ENCODE measurements around the gene BCL2L11. TPM values are rescaled to one million over a fixed set of nuclear protein-coding genes. Genes with fewer than 3 reads are reported as not detected.

BCL2L11 gene
- total and polyA plus RNA-seq, 10 of the 15 experiments (the other 5 are each of a cell fraction or from before 2014, with no cell fraction given), result 0.29 to 10.1 (median 1.1) TPM

DNA sequence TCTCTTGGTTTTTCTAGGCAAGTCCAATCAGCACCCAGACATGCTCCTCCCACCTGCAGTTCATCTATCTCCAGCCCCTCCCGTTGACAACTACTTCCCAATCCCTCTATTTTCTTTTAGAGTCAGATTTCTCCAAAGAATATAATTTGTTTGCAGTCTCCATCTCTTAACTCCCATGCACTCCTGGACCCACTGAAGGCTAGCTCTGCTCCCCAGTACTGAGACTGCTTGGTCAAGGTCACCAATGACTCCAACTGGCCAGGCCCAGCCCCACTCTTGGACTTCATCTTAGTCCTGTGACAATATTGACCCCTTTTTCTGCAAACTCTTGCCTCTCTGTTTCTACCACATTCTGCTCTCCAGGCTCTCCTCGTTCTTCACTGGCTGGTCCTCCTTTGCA is 62.0 kb downstream of the BCL2L11 start:
- ChIA-PET SMC1A (ENCODE audit: uncharacterized antibody, unreplicated experiment) (interaction anchor here (1.1 to 9.4 kb wide), 3 partner anchors 12 to 14 kb away, joined by 3 to 75 read pairs (median 40); no protein-coding TSS in a partner anchor), RAD21 (ENCODE audit: unreplicated experiment) (no interaction called here), CTCF (interaction anchor here (0.7 kb wide), 1 partner anchor 157 kb away, joined by 3 read pairs; no protein-coding TSS in a partner anchor), POLR2A (no interaction called here)
- no peak overlapping the region for H3K4me2 ChIP-seq (ENCODE audit: control insufficient read depth, insufficient read depth)
- FAIRE-seq (no peak), ATAC-seq (no peak), DNase-seq (ENCODE audit: low read depth, low spot score) (no peak)
- H3K4me3 ChIP-seq, result no peak overlapping the region
- no TSS peak for BruUV-seq (replicated peaks)
- 10% methylated on average over 2 of the region's 2 CpGs for WGBS (ENCODE audit: insufficient coverage, insufficient replicate concordance, low lambda C conversion rate, missing lambda C conversion rate)
- H3K27ac ChIP-seq (ENCODE audit: control insufficient read depth, insufficient read depth), result no peak overlapping the region
- H3K4me1 ChIP-seq (ENCODE audit: control insufficient read depth, insufficient read depth, low read length), result no peaks in the 10 kb centered on the region
- H3K79me2 ChIP-seq (ENCODE audit: control insufficient read depth, insufficient read depth, low read length), result no peaks in the 10 kb centered on the region
- no peak overlapping the region for H2AFZ ChIP-seq (ENCODE audit: control insufficient read depth, low read depth, low read length)
- no peak for TF ChIP-seq ZNF217 (IDR thresholded peaks at IDR 0.05)
- no peak for TF ChIP-seq SP1 (IDR thresholded peaks at IDR 0.05; ENCODE audit: low read depth, low read length)
- no peak for TF ChIP-seq RUNX3 (IDR thresholded peaks at IDR 0.05; ENCODE audit: low read length)
- peaks cover 0 to 22% of the 10 kb centered on the region in 2 experiments; a peak in 2 of 4 replicates for H3K27me3 ChIP-seq (replicated peaks in 1 of 2; ENCODE audit: control insufficient read depth in 2 of 2, insufficient read depth in 2 of 2, low read length in 1 of 2)
- intact Hi-C loops (cut with micrococcal nuclease; ENCODE audit: unreplicated experiment) (no loop called here), in situ Hi-C loops (cut with MboI) (no loop called here)
- H4K20me1 ChIP-seq (ENCODE audit: control insufficient read depth, insufficient read depth), result no peaks in the 10 kb centered on the region
- no peak overlapping the region for H3K9ac ChIP-seq (ENCODE audit: control insufficient read depth, insufficient read depth, low read length)
- no peaks in the 10 kb centered on the region; the same call in 2 of the 3 replicates for H3K9me3 ChIP-seq (replicated peaks; ENCODE audit: control insufficient read depth, insufficient read depth, low read length)
- no peaks in the 10 kb centered on the region for H3K36me3 ChIP-seq (ENCODE audit: control insufficient read depth in 2 of 2, insufficient read depth in 2 of 2, low read length in 1 of 2)

GRCh38 chr2:111184725-111185310 is 64.1 kb downstream of the BCL2L11 start:
- no peaks in the 10 kb centered on the region; the same call in 2 of the 3 replicates for H3K9me3 ChIP-seq (replicated peaks; ENCODE audit: control insufficient read depth, insufficient read depth, low read length)
- DNase-seq (ENCODE audit: low read depth, low spot score), result no peak
- no peak for ATAC-seq
- H3K4me2 ChIP-seq (ENCODE audit: control insufficient read depth, insufficient read depth), result no peak overlapping the region
- SMC1A ChIA-PET (ENCODE audit: uncharacterized antibody, unreplicated experiment), result interaction anchor here (0.9 to 9.4 kb wide), 16 partner anchors 10 to 373 kb away, joined by 3 to 75 read pairs (median 4); partner anchors contain the start of gene BCL2L11
- WGBS (ENCODE audit: insufficient coverage, insufficient replicate concordance, low lambda C conversion rate, missing lambda C conversion rate), result 42% methylated on average over 2 of the region's 2 CpGs
- H3K4me3 ChIP-seq, result no peak overlapping the region
- H3K27me3 ChIP-seq (replicated peaks in 1 of 2; ENCODE audit: control insufficient read depth in 2 of 2, insufficient read depth in 2 of 2, low read length in 1 of 2), result peaks cover 0 to 22% of the 10 kb centered on the region in 2 experiments; a peak in 2 of 4 replicates
- intact Hi-C loops (cut with micrococcal nuclease; ENCODE audit: unreplicated experiment), result no loop called here
- H4K20me1 ChIP-seq (ENCODE audit: control insufficient read depth, insufficient read depth), result no peaks in the 10 kb centered on the region
- BruUV-seq (replicated peaks), result no TSS peak
- in situ Hi-C loops (cut with MboI), result no loop called here
- H3K79me2 ChIP-seq (ENCODE audit: control insufficient read depth, insufficient read depth, low read length), result no peaks in the 10 kb centered on the region
- H3K9ac ChIP-seq (ENCODE audit: control insufficient read depth, insufficient read depth, low read length), result no peak overlapping the region
- H3K36me3 ChIP-seq (ENCODE audit: control insufficient read depth in 2 of 2, insufficient read depth in 2 of 2, low read length in 1 of 2), result no peaks in the 10 kb centered on the region
- no peak for FAIRE-seq
- RAD21 ChIA-PET (ENCODE audit: unreplicated experiment), result interaction anchor here (1.4 to 4.3 kb wide), 6 partner anchors 10 to 64 kb away, joined by 3 to 42 read pairs (median 12); partner anchors contain the start of gene BCL2L11
- CTCF ChIA-PET, result interaction anchor here (0.7 to 2.3 kb wide), 3 partner anchors 10 to 67 kb away, joined by 3 to 10 read pairs (median 3); no protein-coding TSS in a partner anchor
- no peaks in the 10 kb centered on the region for H3K4me1 ChIP-seq (ENCODE audit: control insufficient read depth, insufficient read depth, low read length)
- POLR2A ChIA-PET, result interaction anchor here (0.8 to 2.1 kb wide), 3 partner anchors 17 to 21 kb away, joined by 3 to 8 read pairs (median 6); no protein-coding TSS in a partner anchor
- no peak overlapping the region for H2AFZ ChIP-seq (ENCODE audit: control insufficient read depth, low read depth, low read length)
- no peak overlapping the region for H3K27ac ChIP-seq (ENCODE audit: control insufficient read depth, insufficient read depth)
- TF ChIP-seq PAX8 (IDR thresholded peaks at IDR 0.05) (no peak), MLLT1 (IDR thresholded peaks at IDR 0.05) (no peak), DPF2 (IDR thresholded peaks at IDR 0.05) (no peak), YBX1 (IDR thresholded peaks at IDR 0.05) (no peak), CBFB (IDR thresholded peaks at IDR 0.05; ENCODE audit: low read depth) (no peak), MTA3 (IDR thresholded peaks at IDR 0.05; ENCODE audit: borderline replicate concordance, low read length) (no peak), KDM1A (IDR thresholded peaks at IDR 0.05; ENCODE audit: borderline replicate concordance) (no peak), RFX5 (IDR thresholded peaks at IDR 0.05; ENCODE audit: low read depth, low read length) (no peak), MEF2A (IDR thresholded peaks at IDR 0.05; ENCODE audit: insufficient read depth, low read depth, low read length) (no peak), POLR2AphosphoS5 (IDR thresholded peaks at IDR 0.05; ENCODE audit: low read length) (no peak), CBX5 (IDR thresholded peaks at IDR 0.05; ENCODE audit: low read depth) (no peak), TCF7 (IDR thresholded peaks at IDR 0.05; ENCODE audit: borderline replicate concordance) (no peak)
- TF ChIP-seq, protein P1, sequence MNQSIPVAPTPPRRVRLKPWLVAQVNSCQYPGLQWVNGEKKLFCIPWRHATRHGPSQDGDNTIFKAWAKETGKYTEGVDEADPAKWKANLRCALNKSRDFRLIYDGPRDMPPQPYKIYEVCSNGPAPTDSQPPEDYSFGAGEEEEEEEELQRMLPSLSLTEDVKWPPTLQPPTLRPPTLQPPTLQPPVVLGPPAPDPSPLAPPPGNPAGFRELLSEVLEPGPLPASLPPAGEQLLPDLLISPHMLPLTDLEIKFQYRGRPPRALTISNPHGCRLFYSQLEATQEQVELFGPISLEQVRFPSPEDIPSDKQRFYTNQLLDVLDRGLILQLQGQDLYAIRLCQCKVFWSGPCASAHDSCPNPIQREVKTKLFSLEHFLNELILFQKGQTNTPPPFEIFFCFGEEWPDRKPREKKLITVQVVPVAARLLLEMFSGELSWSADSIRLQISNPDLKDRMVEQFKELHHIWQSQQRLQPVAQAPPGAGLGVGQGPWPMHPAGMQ (IDR thresholded peaks at IDR 0.05; ENCODE audit: borderline replicate concordance), result no peak

All from GM12878 (cell line).